ENCODE results near the gene HIBCH. TPM values are rescaled to one million over a fixed set of nuclear protein-coding genes. Genes with fewer than 3 reads are reported as not detected.

The HIBCH gene
- total and polyA plus RNA-seq, 2 of the 13 experiments (the other 11 are each of a cell fraction or from before 2014, with no cell fraction given): 18.8 to 49.5 TPM

GRCh38 chr2:190319555-190320498 lies at the start of gene HIBCH (continued):
- TF ChIP-seq PTBP1 (IDR thresholded peaks at IDR 0.05; ENCODE audit: low read depth, low read length, poor library complexity, severe bottlenecking) (peak; percentile 49), ZNF512 (CRISPR knock-in tag; IDR thresholded peaks at IDR 0.05) (no peak; the same call in 1 of the 2 replicates), ONECUT2 (CRISPR knock-in tag; IDR thresholded peaks at IDR 0.05) (no peak), DPF2 (CRISPR knock-in tag; IDR thresholded peaks at IDR 0.05; ENCODE audit: borderline replicate concordance, low read depth) (peak; percentile 31; the same call in 1 of the 2 replicates), ZNF615 (CRISPR knock-in tag; IDR thresholded peaks at IDR 0.05; ENCODE audit: borderline replicate concordance) (no peak), POLR2G (IDR thresholded peaks at IDR 0.05; ENCODE audit: low read depth, low read length) (peak; percentile 94), ZNF44 (CRISPR knock-in tag; IDR thresholded peaks at IDR 0.05) (no peak; the same call in 1 of the 2 replicates), ZNF878 (CRISPR knock-in tag; IDR thresholded peaks at IDR 0.05) (no peak), REL (CRISPR knock-in tag; conservative IDR thresholded peaks at IDR 0.05) (peak; percentile 74; the same call in 1 of the 2 replicates), GPBP1L1 (CRISPR knock-in tag; IDR thresholded peaks at IDR 0.05) (no peak), LCORL (IDR thresholded peaks at IDR 0.05) (0 out of 2 replicates have a peak, but pooled peaks have one; percentile 44), LCORL (CRISPR knock-in tag; IDR thresholded peaks at IDR 0.05) (peak; percentile 86), SP2 (CRISPR knock-in tag; IDR thresholded peaks at IDR 0.05) (peak; percentile 72), KLF9 (CRISPR knock-in tag; IDR thresholded peaks at IDR 0.05; ENCODE audit: low read depth) (peak; percentile 99), ZNF576 (CRISPR knock-in tag; IDR thresholded peaks at IDR 0.05) (no peak)
- TF ChIP-seq, protein P1, sequence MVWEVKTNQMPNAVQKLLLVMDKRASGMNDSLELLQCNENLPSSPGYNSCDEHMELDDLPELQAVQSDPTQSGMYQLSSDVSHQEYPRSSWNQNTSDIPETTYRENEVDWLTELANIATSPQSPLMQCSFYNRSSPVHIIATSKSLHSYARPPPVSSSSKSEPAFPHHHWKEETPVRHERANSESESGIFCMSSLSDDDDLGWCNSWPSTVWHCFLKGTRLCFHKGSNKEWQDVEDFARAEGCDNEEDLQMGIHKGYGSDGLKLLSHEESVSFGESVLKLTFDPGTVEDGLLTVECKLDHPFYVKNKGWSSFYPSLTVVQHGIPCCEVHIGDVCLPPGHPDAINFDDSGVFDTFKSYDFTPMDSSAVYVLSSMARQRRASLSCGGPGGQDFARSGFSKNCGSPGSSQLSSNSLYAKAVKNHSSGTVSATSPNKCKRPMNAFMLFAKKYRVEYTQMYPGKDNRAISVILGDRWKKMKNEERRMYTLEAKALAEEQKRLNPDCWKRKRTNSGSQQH (CRISPR knock-in tag; IDR thresholded peaks at IDR 0.05; ENCODE audit: low read depth): no peak; the same call in none of the 2 replicates
- TF ChIP-seq, protein P2, sequence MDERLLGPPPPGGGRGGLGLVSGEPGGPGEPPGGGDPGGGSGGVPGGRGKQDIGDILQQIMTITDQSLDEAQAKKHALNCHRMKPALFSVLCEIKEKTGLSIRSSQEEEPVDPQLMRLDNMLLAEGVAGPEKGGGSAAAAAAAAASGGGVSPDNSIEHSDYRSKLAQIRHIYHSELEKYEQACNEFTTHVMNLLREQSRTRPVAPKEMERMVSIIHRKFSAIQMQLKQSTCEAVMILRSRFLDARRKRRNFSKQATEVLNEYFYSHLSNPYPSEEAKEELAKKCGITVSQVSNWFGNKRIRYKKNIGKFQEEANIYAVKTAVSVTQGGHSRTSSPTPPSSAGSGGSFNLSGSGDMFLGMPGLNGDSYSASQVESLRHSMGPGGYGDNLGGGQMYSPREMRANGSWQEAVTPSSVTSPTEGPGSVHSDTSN (CRISPR knock-in tag; IDR thresholded peaks at IDR 0.05): no peak
- TF ChIP-seq, protein P3, sequence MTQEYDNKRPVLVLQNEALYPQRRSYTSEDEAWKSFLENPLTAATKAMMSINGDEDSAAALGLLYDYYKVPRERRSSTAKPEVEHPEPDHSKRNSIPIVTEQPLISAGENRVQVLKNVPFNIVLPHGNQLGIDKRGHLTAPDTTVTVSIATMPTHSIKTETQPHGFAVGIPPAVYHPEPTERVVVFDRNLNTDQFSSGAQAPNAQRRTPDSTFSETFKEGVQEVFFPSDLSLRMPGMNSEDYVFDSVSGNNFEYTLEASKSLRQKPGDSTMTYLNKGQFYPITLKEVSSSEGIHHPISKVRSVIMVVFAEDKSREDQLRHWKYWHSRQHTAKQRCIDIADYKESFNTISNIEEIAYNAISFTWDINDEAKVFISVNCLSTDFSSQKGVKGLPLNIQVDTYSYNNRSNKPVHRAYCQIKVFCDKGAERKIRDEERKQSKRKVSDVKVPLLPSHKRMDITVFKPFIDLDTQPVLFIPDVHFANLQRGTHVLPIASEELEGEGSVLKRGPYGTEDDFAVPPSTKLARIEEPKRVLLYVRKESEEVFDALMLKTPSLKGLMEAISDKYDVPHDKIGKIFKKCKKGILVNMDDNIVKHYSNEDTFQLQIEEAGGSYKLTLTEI (CRISPR knock-in tag; conservative IDR thresholded peaks at IDR 0.05): no peak
